OCI-LY3 (cell line): ENCODE results near the gene TOLLIP.

ENCODE experiments used
- H2AFZ ChIP-seq: fragments of 200-600, 300-600 bp; shearing (Covaris generic); 2 replicates; pipeline ENCODE4 v1.6.0; 2014; ENCODE audit warnings: antibody characterized with exemption, low read depth, low read length
- H3K27ac ChIP-seq: fragments of 200-600, 300-600 bp; sonication (generic); 2 replicates; pipeline ENCODE4 v1.5.1; 2014; ENCODE audit warnings: mild to moderate bottlenecking, low read length, moderate library complexity, mixed read lengths
- H3K27me3 ChIP-seq: fragments of 200-600, 300-600 bp; sonication (generic); 2 replicates; pipeline ENCODE4 v1.6.1; 2014; ENCODE audit warnings: low read depth, low read length, mixed read lengths
- H3K36me3 ChIP-seq: fragments of 200-600, 300-600 bp; sonication (generic); replicated peaks from 2 replicates; pipeline ENCODE3; 2014; ENCODE audit warnings: low read depth, low read length, mixed read lengths
- H3K4me1 ChIP-seq: fragments of 300-600, 200-600 bp; sonication (generic); 2 replicates; pipeline ENCODE4 v1.6.1; 2014; ENCODE audit warnings: low read length, mixed read lengths
- H3K4me2 ChIP-seq: fragments of 200-600, 300-600 bp; sonication (generic); 2 replicates; pipeline ENCODE4 v1.6.1; 2014; ENCODE audit warnings: low read length, mixed read lengths
- H3K4me3 ChIP-seq: fragments of 300-600, 200-600 bp; sonication (generic); 2 replicates; pipeline ENCODE4 v1.5.1; 2014; ENCODE audit warnings: antibody characterized with exemption, mild to moderate bottlenecking, low read length, moderate library complexity
- H3K79me2 ChIP-seq: fragments of 300-600, 200-600 bp; shearing (Covaris generic); 2 replicates; pipeline ENCODE4 v1.6.1; 2014; ENCODE audit warnings: mild to moderate bottlenecking, low read length, mixed read lengths
- H3K9ac ChIP-seq: fragments of 300-600, 200-600 bp; shearing (Covaris generic); 2 replicates; pipeline ENCODE4 v1.6.0; 2014; ENCODE audit warnings: mild to moderate bottlenecking, low read length, moderate library complexity
- H3K9me3 ChIP-seq: fragments of 200-600, 300-600 bp; shearing (Covaris generic); 2 replicates; pipeline ENCODE4 v1.6.1; 2014; ENCODE audit warnings: low read length, mixed read lengths; ENCODE audit not compliant: insufficient read depth
- H4K20me1 ChIP-seq: fragments of 200-600, 300-600 bp; sonication (generic); 2 replicates; pipeline ENCODE4 v1.6.1; 2016; ENCODE audit warnings: low read length, mixed read lengths; ENCODE audit not compliant: insufficient read depth
- EZH2phosphoT487 ChIP-seq: fragments of 200-600 bp; shearing (Covaris generic); IDR thresholded peaks from 2 replicates; pipeline ENCODE4 v1.6.1; 2018; ENCODE audit warnings: antibody characterized with exemption, mixed run types, low read depth
- TF ChIP-seq, protein P1 (sequence below): fragments of 200-600, 300-600 bp; sonication (generic); IDR thresholded peaks from 2 replicates; pipeline ENCODE4 v1.5.1; 2014; ENCODE audit warnings: antibody characterized with exemption, low read length, low read depth

Gene TOLLIP

GRCh38 chr11:1299621-1300020 is 9.8 kb downstream of the TOLLIP start:
- Histone ChIP-seq H3K9ac (no peak overlapping the region), H4K20me1 (peaks cover 10% of the 10 kb centered on the region)

DNA sequence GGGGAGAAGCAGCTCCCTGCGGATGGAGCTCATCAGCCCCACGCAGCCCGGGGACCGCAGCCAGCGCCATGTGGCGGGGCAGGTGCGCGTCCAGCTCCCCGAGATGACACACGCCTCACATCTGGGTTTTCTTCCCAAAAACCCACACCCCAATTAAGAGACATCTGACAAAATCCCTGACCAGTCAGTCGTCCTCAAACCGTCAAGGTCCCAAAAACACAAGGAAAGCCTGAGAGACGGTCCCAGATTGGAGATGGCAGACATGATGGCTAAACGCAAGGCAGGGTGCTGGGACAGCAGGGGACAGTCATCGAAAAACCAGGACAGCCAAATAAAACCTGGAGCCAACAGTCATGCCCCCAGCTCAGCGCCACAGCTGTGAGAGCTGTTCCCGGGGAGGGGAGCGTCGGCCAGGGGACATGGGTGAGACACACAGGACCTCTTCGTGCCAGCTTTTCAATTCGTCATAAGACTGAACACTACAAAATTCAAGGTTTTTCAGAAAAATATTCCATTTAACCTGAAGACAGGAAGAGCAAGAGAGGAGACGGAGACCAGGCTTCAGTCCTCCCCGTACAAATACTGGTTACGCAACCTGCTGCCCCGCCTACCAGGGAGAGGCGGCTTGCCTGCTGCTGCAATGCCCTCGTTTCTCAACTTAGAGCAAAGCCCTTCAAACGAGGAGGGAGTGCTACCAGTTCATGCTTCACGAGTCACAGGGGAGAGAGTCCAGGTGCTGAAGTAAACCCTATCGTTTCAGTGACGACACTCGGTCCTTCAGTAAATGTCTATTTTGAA is 10.5 kb downstream of the TOLLIP start:
- Histone ChIP-seq H3K27me3 (no peaks in the 10 kb centered on the region), H3K27ac (no peak overlapping the region), H2AFZ (no peak overlapping the region), H3K4me3 (no peak overlapping the region), H3K36me3 (no peaks in the 10 kb centered on the region), H3K9me3 (no peaks in the 10 kb centered on the region), H4K20me1 (peaks cover 10% of the 10 kb centered on the region), H3K9ac (no peak overlapping the region), H3K79me2 (peaks cover 30% of the 10 kb centered on the region; the same call in 1 of the 2 replicates), H3K4me1 (no peaks in the 10 kb centered on the region), H3K4me2 (no peak overlapping the region)
- TF ChIP-seq, protein P1, sequence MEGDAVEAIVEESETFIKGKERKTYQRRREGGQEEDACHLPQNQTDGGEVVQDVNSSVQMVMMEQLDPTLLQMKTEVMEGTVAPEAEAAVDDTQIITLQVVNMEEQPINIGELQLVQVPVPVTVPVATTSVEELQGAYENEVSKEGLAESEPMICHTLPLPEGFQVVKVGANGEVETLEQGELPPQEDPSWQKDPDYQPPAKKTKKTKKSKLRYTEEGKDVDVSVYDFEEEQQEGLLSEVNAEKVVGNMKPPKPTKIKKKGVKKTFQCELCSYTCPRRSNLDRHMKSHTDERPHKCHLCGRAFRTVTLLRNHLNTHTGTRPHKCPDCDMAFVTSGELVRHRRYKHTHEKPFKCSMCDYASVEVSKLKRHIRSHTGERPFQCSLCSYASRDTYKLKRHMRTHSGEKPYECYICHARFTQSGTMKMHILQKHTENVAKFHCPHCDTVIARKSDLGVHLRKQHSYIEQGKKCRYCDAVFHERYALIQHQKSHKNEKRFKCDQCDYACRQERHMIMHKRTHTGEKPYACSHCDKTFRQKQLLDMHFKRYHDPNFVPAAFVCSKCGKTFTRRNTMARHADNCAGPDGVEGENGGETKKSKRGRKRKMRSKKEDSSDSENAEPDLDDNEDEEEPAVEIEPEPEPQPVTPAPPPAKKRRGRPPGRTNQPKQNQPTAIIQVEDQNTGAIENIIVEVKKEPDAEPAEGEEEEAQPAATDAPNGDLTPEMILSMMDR = no peak
- TF ChIP-seq EZH2phosphoT487 = no peak

More at GRCh38 chr11:1299621-1300020, 9.8 kb downstream of the TOLLIP start:
- no peak overlapping the region for H2AFZ ChIP-seq
- no peaks in the 10 kb centered on the region for H3K4me1 ChIP-seq
- no peak overlapping the region for H3K4me2 ChIP-seq
- H3K27ac ChIP-seq = no peak overlapping the region
- no peaks in the 10 kb centered on the region for H3K9me3 ChIP-seq
- H3K4me3 ChIP-seq = no peak overlapping the region
- TF ChIP-seq, protein P1 = no peak
- TF ChIP-seq EZH2phosphoT487 = no peak
- H3K36me3 ChIP-seq = no peaks in the 10 kb centered on the region
- H3K27me3 ChIP-seq = no peaks in the 10 kb centered on the region
- peaks cover 30% of the 10 kb centered on the region; the same call in 1 of the 2 replicates for H3K79me2 ChIP-seq

DNA sequence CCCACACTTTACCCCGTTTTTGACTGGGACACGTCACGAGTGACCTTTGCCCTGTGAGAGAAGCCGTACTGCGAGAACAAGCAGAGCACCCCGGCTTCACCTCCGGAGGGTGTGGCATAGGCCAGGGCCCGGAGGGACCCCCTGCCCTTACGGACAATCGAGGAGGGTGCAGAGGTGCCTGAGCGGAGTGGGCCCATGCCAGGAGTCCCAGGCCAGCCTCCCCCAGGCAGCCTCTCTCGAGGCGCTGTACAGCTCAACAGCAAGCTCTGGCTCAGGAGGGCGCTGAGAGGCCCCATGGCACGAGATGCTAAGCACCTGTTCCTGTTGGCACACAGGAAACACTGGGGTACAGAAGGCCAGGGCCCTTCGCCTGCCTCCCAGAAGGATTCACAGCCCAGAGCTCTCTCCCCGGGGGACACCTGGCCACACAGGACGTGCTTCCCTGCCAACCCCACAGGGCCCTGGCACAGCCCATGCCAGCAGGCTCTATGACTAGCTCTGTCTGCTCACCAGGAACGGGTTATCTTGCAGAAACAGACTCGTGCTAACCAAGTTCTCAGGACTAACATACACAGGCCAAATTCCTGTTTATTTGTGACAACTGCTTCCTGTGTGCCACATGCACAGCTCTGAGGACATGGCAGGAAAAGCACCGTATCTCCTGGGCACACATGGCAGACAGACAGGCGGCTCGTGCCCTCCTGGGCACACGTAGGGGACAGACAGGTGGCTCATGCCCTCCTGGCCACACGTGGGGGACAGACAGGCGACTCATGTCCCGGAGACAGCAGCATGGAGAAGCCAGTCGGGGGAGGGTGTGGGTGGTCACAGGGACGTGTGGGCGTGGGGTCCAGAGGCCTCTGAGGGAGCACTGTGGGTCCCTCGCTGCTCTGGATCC is 11.6 kb downstream of the TOLLIP start:
- no peak for TF ChIP-seq EZH2phosphoT487
- TF ChIP-seq, protein P1 = no peak
- H3K27me3 ChIP-seq = no peaks in the 10 kb centered on the region
- H2AFZ ChIP-seq = no peak overlapping the region
- peaks cover 10% of the 10 kb centered on the region for H4K20me1 ChIP-seq
- H3K79me2 ChIP-seq = peaks cover 22% of the 10 kb centered on the region; the same call in 1 of the 2 replicates
- no peak overlapping the region for H3K4me2 ChIP-seq
- H3K27ac ChIP-seq = no peak overlapping the region
- H3K9ac ChIP-seq = no peak overlapping the region
- no peaks in the 10 kb centered on the region for H3K9me3 ChIP-seq
- H3K4me1 ChIP-seq = no peaks in the 10 kb centered on the region
- H3K36me3 ChIP-seq = no peaks in the 10 kb centered on the region
- H3K4me3 ChIP-seq = no peak overlapping the region
